HG02840 (cell line): Measurements from ENCODE around the gene FAM180A.
"Not testable (repeated sequence)": the region's sequence is repeated elsewhere in the genome, so short reads cannot be mapped to it uniquely, and the experiment has no call there.

Source experiments
- ATAC-seq: cut with Tn5 transposase; IDR thresholded peaks from one replicate; pipeline ENCODE4 v1.9.1; 2021; ENCODE audit warnings: mild to moderate bottlenecking, moderate library complexity, moderate number of reproducible peaks; ENCODE audit not compliant: unreplicated experiment, low FRiP score

The FAM180A gene

GRCh38 chr7:135716677-135717238 is 31.9 kb downstream of the FAM180A start:
- ATAC-seq = no peak

GRCh38 chr7:135715673-135716072 is 32.9 kb downstream of the FAM180A start:
- ATAC-seq = no peak

- no peak for ATAC-seq
These were observed 33.5 kb downstream of the FAM180A start for GRCh38 chr7:135715055-135715522.

GRCh38 chr7:135714534-135715009 is 34.0 kb downstream of the FAM180A start:
- no peak for ATAC-seq

GRCh38 chr7:135713836-135714470 is 34.7 kb downstream of the FAM180A start:
- ATAC-seq = no peak

GRCh38 chr7:135712796-135713195 is 35.8 kb downstream of the FAM180A start:
- no peak for ATAC-seq

- no peak for ATAC-seq
These were observed 36.3 kb downstream of the FAM180A start for GRCh38 chr7:135712182-135712782.

GRCh38 chr7:135711139-135711469 is 37.5 kb downstream of the FAM180A start:
- no peak for ATAC-seq

GRCh38 chr7:135710417-135711138 is 38.0 kb downstream of the FAM180A start:
- no peak for ATAC-seq

GRCh38 chr7:135709508-135709907 is 39.1 kb downstream of the FAM180A start:
- ATAC-seq = no peak

- ATAC-seq = no peak
These were observed 40.6 kb downstream of the FAM180A start for GRCh38 chr7:135708041-135708440.

GRCh38 chr7:135707570-135707966 is 41.0 kb downstream of the FAM180A start:
- no peak for ATAC-seq

- no peak for ATAC-seq
These were observed 41.6 kb downstream of the FAM180A start for GRCh38 chr7:135706858-135707569.

GRCh38 chr7:135706038-135706742 is 42.4 kb downstream of the FAM180A start:
- ATAC-seq = no peak

GRCh38 chr7:135704698-135705097 is 43.9 kb downstream of the FAM180A start:
- ATAC-seq = no peak

- ATAC-seq = no peak
These were observed 44.5 kb downstream of the FAM180A start for GRCh38 chr7:135704074-135704473.

- no peak for ATAC-seq
These were observed 51.1 kb downstream of the FAM180A start for GRCh38 chr7:135697276-135698049.

GRCh38 chr7:135693558-135693957 is 55.1 kb downstream of the FAM180A start:
- ATAC-seq = no peak

GRCh38 chr7:135692606-135693005 is 56.0 kb downstream of the FAM180A start:
- ATAC-seq = not testable (repeated sequence)
